GM13976 (cell line): ENCODE results near the gene PUS1.
"Not testable (repeated sequence)": the region's sequence is repeated elsewhere in the genome, so short reads cannot be mapped to it uniquely, and the experiment has no call there.

Experiments used
- DNase-seq: peaks from one replicate; pipeline ENCODE4 v3.0.0; 2012; ENCODE audit warnings: low spot score
- CTCF ChIP-seq: IDR thresholded peaks from 2 replicates; pipeline ENCODE4 v1.5.1; 2012; ENCODE audit warnings: borderline replicate concordance, mild to moderate bottlenecking; ENCODE audit not compliant: insufficient read depth; ENCODE audit errors: extremely low read depth, missing control alignments, control extremely low read depth
- in situ Hi-C: fragments of 300-500 bp; cut with MboI; formaldehyde crosslinking; loops from one replicate; pipeline ENCODE4 v1.12.0; 2022; ENCODE audit warnings: low sequenced_read_pairs, mixed read lengths, inconsistent platforms; ENCODE audit not compliant: unreplicated experiment

The PUS1 gene

GRCh38 chr12:131981388-131981787, 52.3 kb downstream of the PUS1 start:
- DNase-seq = no peak
- no peak for TF ChIP-seq CTCF
- in situ Hi-C loops = no loop called here

GRCh38 chr12:131982041-131982440, 53.0 kb downstream of the PUS1 start:
- no peak for TF ChIP-seq CTCF
- in situ Hi-C loops = no loop called here
- no peak for DNase-seq

- in situ Hi-C loops = no loop called here
- DNase-seq = no peak
- no peak for TF ChIP-seq CTCF
These were observed 54.0 kb downstream of the PUS1 start for GRCh38 chr12:131983026-131983425.

- TF ChIP-seq CTCF = no peak
- in situ Hi-C loops = no loop called here
- no peak for DNase-seq
These were observed 54.5 kb downstream of the PUS1 start for GRCh38 chr12:131983554-131983953.

- in situ Hi-C loops = no loop called here
- no peak for TF ChIP-seq CTCF
- DNase-seq = no peak
These were observed 55.3 kb downstream of the PUS1 start for GRCh38 chr12:131984334-131984733.

GRCh38 chr12:131985510-131985875, 56.4 kb downstream of the PUS1 start:
- DNase-seq, in situ Hi-C loops: not testable (repeated sequence)

GRCh38 chr12:131986361-131986760, 57.3 kb downstream of the PUS1 start:
- no peak for DNase-seq
- in situ Hi-C loops = no loop called here
- TF ChIP-seq CTCF = no peak
